ENCODE measurements around the gene CGB7. TPM values are rescaled to one million over a fixed set of nuclear protein-coding genes. Genes with fewer than 3 reads are reported as not detected.

Gene CGB7
- total RNA-seq, 1 donor, result 0.09 TPM

DNA sequence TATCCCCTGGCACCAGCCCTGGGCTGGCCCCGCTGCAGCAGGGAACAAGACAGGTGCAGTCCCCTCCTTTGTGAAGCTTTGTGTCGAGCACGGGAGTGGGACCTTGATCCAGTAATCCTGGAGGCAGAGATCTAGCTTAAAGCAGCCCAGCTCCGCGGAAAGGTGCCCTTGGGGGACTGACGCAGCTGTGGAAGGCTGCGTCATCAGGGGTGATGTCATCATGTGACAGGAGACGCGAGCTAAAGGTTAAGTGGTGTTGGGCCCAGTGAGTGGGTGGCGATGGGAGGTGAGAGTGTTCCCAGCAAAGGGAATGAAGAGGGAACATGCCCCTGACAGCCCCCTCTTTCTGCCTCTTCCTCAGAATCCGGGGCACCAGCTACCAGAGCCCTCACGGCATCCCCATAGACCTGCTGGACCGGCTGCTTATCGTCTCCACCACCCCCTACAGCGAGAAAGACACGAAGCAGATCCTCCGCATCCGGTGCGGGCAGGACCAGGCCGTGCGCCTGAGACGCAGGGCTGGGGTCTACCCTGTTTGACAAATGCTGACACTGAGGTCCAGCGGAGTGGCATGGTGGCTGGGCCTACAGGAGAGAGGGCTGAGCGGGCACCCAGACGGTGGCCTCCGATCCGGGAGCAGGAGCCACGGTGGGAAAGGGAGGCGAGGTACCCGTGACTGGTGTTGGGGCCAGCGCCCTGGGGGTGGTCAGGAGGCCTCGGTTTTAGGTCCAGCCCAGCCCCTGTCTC lies 43.3 kb downstream of the CGB7 start:
- DNase-seq (ENCODE audit: low read depth), result no peak
- TF ChIP-seq, protein P1, sequence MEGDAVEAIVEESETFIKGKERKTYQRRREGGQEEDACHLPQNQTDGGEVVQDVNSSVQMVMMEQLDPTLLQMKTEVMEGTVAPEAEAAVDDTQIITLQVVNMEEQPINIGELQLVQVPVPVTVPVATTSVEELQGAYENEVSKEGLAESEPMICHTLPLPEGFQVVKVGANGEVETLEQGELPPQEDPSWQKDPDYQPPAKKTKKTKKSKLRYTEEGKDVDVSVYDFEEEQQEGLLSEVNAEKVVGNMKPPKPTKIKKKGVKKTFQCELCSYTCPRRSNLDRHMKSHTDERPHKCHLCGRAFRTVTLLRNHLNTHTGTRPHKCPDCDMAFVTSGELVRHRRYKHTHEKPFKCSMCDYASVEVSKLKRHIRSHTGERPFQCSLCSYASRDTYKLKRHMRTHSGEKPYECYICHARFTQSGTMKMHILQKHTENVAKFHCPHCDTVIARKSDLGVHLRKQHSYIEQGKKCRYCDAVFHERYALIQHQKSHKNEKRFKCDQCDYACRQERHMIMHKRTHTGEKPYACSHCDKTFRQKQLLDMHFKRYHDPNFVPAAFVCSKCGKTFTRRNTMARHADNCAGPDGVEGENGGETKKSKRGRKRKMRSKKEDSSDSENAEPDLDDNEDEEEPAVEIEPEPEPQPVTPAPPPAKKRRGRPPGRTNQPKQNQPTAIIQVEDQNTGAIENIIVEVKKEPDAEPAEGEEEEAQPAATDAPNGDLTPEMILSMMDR (IDR thresholded peaks at IDR 0.05; ENCODE audit: insufficient read depth, low read length), result no peak
- no peak overlapping the region for H3K4me3 ChIP-seq (ENCODE audit: low read depth, low read length)

DNA sequence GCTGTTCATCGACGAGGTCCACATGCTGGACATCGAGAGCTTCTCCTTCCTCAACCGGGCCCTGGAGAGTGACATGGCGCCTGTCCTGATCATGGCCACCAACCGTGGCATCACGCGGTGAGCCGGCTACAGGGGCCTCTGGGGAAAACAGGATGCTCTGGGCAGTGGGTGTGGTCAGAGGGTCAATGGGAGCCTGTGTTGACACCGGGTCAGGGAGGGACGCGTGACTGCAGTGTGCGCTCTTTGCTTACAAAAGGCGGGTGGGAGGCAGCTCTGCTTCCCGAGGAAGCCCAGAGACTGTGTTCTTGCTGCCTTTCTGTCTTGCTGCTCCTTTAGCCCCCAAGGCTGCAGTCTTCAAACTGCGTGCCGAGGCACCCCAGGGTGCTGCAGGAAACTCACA lies 46.4 kb downstream of the CGB7 start:
- no peak overlapping the region for H3K4me3 ChIP-seq (ENCODE audit: low read depth, low read length)
- TF ChIP-seq, protein P1 (IDR thresholded peaks at IDR 0.05; ENCODE audit: insufficient read depth, low read length), result no peak
- no peak for DNase-seq (ENCODE audit: low read depth)

DNA sequence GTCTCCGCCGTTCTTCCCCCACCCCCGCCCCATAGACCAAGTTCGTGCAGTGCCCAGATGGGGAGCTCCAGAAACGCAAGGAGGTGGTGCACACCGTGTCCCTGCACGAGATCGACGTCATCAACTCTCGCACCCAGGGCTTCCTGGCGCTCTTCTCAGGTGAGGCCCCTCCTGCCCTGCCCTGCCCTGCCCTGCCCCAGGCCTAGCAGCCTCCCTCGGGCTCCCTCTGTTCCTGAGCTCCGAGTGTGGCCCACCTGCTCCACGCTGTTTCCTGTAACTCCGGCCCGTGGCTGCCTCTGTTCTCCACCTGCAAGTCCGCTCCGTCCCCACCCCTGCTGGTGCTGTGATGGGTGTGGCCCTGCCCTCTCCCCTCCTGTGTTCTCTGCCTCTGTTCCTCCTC lies 47.1 kb downstream of the CGB7 start:
- TF ChIP-seq, protein P1 (IDR thresholded peaks at IDR 0.05; ENCODE audit: insufficient read depth, low read length), result no peak
- DNase-seq (ENCODE audit: low read depth), result no peak
- H3K4me3 ChIP-seq (ENCODE audit: low read depth, low read length), result no peak overlapping the region

- DNase-seq (ENCODE audit: low read depth), result no peak
- no peak overlapping the region for H3K4me3 ChIP-seq (ENCODE audit: low read depth, low read length)
- TF ChIP-seq, protein P1 (IDR thresholded peaks at IDR 0.05; ENCODE audit: insufficient read depth, low read length), result no peak
These were observed 47.7 kb downstream of the CGB7 start for GRCh38 chr19:49009828-49010227.

GRCh38 chr19:49006905-49007304 lies 50.6 kb downstream of the CGB7 start:
- no peak for DNase-seq (ENCODE audit: low read depth)
- TF ChIP-seq, protein P1 (IDR thresholded peaks at IDR 0.05; ENCODE audit: insufficient read depth, low read length), result no peak
- H3K4me3 ChIP-seq (ENCODE audit: low read depth, low read length), result no peak overlapping the region

- TF ChIP-seq, protein P1 (IDR thresholded peaks at IDR 0.05; ENCODE audit: insufficient read depth, low read length), result no peak
- no peak for DNase-seq (ENCODE audit: low read depth)
- H3K4me3 ChIP-seq (ENCODE audit: low read depth, low read length), result no peak overlapping the region
These were observed 52.5 kb downstream of the CGB7 start for GRCh38 chr19:49004964-49005614.

Small RNA genes within 50 kb of the gene (small RNA-seq; reads per million reads assigned to genes)
- gene MIR6798, result not detected
- gene RN7SL708P, result not detected

Other genes with a start within 250 kb of the CGB7 start
- gene BCAT2, start 246.7 kb downstream of the CGB7 start, total RNA-seq (ENCODE audit: low replicate concordance), result 9.6 and 30.4 TPM in 2 replicates
- 3.6 and 25.5 TPM in 2 replicates for gene HSD17B14, start 221.3 kb downstream of the CGB7 start, total RNA-seq (ENCODE audit: low replicate concordance)
- gene PLEKHA4, start 189.1 kb downstream of the CGB7 start, total RNA-seq (ENCODE audit: low replicate concordance), result 28.9 and 44.0 TPM in 2 replicates
- gene PPP1R15A, start 185.3 kb downstream of the CGB7 start, total RNA-seq (ENCODE audit: low replicate concordance), result 45.8 and 53.6 TPM in 2 replicates
- 0.54 TPM in 1 of 2 replicates, not detected in the other for gene TULP2, start 159.0 kb downstream of the CGB7 start, total RNA-seq (ENCODE audit: low replicate concordance)
- 267 and 932 TPM in 2 replicates for gene NUCB1, start 157.4 kb downstream of the CGB7 start, total RNA-seq (ENCODE audit: low replicate concordance)
- gene DHDH, start 124.0 kb downstream of the CGB7 start, total RNA-seq (ENCODE audit: low replicate concordance), result not detected in 2 replicates
- gene BAX, start 102.9 kb downstream of the CGB7 start, total RNA-seq (ENCODE audit: low replicate concordance), result 15.5 and 45.8 TPM in 2 replicates
- 5,494 and 8,302 TPM in 2 replicates for gene FTL, start 92.4 kb downstream of the CGB7 start, total RNA-seq (ENCODE audit: low replicate concordance)
- 5.5 and 38.6 TPM in 2 replicates for gene GYS1, start 64.4 kb downstream of the CGB7 start, total RNA-seq (ENCODE audit: low replicate concordance)
- gene RUVBL2, start 63.9 kb downstream of the CGB7 start, total RNA-seq (ENCODE audit: low replicate concordance), result 16.3 and 119 TPM in 2 replicates
- not detected in 2 replicates for gene LHB, start 40.7 kb downstream of the CGB7 start, total RNA-seq (ENCODE audit: low replicate concordance)
- gene CGB3, start 33.4 kb downstream of the CGB7 start, total RNA-seq (ENCODE audit: low replicate concordance), result not detected in 2 replicates
- gene CGB2, start 25.9 kb downstream of the CGB7 start, total RNA-seq (ENCODE audit: low replicate concordance), result not detected in 2 replicates
- gene CGB1, start 20.9 kb downstream of the CGB7 start, total RNA-seq (ENCODE audit: low replicate concordance), result not detected in 2 replicates
- gene CGB5, start 13.9 kb downstream of the CGB7 start, total RNA-seq (ENCODE audit: low replicate concordance), result not detected in 2 replicates
- gene CGB8, start 8.6 kb downstream of the CGB7 start, total RNA-seq (ENCODE audit: low replicate concordance), result not detected in 2 replicates
- gene NTF4, start 7.1 kb upstream of the CGB7 start, total RNA-seq (ENCODE audit: low replicate concordance), result not detected in 2 replicates
- gene KCNA7, start 14.9 kb upstream of the CGB7 start, total RNA-seq (ENCODE audit: low replicate concordance), result not detected in 2 replicates
- gene SNRNP70, start 27.7 kb upstream of the CGB7 start, total RNA-seq (ENCODE audit: low replicate concordance), result 111 and 129 TPM in 2 replicates
- 2.2 and 3.7 TPM in 2 replicates for gene LIN7B, start 56.6 kb upstream of the CGB7 start, total RNA-seq (ENCODE audit: low replicate concordance)
- gene C19orf73, start 61.4 kb upstream of the CGB7 start, total RNA-seq (ENCODE audit: low replicate concordance), result 0.41 and 0.54 TPM in 2 replicates
- 0.99 and 2.4 TPM in 2 replicates for gene PPFIA3, start 61.8 kb upstream of the CGB7 start, total RNA-seq (ENCODE audit: low replicate concordance)
- not detected in 2 replicates for gene HRC, start 97.6 kb upstream of the CGB7 start, total RNA-seq (ENCODE audit: low replicate concordance)
- 14.0 and 15.0 TPM in 2 replicates for gene TRPM4, start 100.0 kb upstream of the CGB7 start, total RNA-seq (ENCODE audit: low replicate concordance)

All from fibroblast of the aortic adventitia (primary cell).